ENCODE results near the gene CDK9.

DNA sequence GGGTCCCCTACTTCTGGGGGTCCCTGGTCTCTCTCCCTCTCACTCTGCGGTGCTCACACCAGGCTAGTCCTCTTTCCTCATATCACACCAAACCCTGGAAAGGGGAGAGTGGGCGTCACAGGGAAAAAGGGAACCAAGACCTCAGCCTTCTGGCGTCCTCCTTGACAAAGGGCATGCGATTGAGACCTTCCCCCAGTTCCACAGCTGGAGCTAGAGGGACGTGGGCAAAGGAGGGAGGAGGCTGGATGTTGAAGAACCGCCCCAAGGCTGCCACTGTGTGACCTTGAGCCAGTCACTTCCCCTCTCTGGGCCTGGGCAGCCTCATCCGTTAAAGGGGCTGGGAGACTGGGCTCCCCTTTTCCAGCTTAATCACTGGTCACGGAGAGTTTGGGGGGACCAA lies 32.2 kb upstream of the CDK9 start:
- TF ChIP-seq POLR2A (IDR thresholded peaks at IDR 0.05) (no peak), CTCF (IDR thresholded peaks at IDR 0.05) (no peak)

Data from right lobe of liver (tissue), 4 donors.